ENCODE results near the gene YARS2.
"Not testable (repeated sequence)": the region's sequence is repeated elsewhere in the genome, so short reads cannot be mapped to it uniquely, and the experiment has no call there.

YARS2 gene

DNA sequence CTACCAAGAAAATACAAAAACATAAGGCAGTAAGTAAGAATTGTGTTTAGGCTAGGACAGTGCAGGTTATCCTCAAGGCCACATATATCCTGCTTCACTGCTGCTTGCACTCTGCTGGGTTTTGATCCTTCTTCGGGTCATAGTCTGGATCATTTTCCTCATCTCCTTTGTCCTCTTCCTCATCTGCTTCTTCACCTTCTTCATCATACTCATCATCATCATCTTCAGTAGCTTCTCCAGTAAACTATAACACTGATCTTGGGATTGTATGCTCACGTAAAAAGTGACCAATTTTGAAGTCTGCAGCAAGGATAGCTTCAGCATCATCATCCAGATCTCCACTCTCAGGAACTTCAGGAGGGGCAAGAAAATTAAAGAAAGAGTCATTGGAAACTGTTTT, 29.4 kb downstream of the YARS2 start:
- H3K9me3 Mint-ChIP-seq: no peaks in the 10 kb centered on the region
- H3K27ac Mint-ChIP-seq: peak overlapping the region; percentile 6
- H3K4me1 Mint-ChIP-seq (ENCODE audit: low read depth): peaks cover 6% of the 10 kb centered on the region
- H3K36me3 Mint-ChIP-seq (ENCODE audit: low read depth): peaks cover 79% of the 10 kb centered on the region
- DNase-seq: no peak
- H3K27me3 Mint-ChIP-seq: no peaks in the 10 kb centered on the region
- H3K4me3 Mint-ChIP-seq: no peak overlapping the region

DNA sequence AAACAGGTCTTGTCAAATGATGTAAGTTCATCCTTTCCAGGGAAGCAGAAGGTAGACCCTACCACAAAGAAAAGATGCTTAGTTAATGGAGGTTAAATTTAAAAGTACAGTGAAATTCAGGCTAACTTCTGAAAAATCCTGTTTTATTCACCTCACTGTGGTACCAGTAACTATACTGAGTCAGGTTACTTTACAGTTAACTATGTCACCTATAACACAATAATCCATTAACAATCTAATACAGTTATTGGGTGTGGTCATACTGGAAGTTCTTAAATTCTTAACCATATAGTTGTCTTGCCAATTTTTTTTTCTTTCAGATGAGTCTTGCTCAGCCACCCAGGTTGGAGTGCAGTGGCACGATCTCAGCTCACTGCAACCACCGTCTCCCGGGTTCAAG, 30.4 kb downstream of the YARS2 start:
- H3K36me3 Mint-ChIP-seq (ENCODE audit: low read depth): peaks cover 81% of the 10 kb centered on the region
- not testable (repeated sequence) for H3K27ac Mint-ChIP-seq; H3K4me3 Mint-ChIP-seq; H3K9me3 Mint-ChIP-seq; H3K4me1 Mint-ChIP-seq (ENCODE audit: low read depth); DNase-seq; H3K27me3 Mint-ChIP-seq

DNA sequence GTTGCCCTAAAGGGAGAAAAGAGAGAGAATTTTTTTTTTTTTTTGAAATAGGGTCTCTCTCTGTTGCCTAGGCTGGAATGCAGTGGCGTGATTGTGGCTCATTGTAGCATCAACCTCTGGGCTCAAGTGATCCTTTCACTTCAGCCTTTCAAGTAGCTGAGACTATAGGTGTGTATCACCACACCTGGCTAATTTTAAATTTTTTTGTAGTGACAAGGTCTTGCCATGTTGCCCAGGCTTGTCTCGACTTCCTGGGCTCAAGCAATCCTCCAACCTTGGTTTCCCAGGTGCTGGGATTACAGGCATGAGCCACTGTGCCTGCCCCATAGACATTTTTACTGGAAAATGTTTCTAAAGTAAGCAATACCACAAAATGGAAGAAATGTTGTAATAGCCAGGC, 36.8 kb downstream of the YARS2 start:
- Mint-ChIP-seq H3K4me3 (no peak overlapping the region), H3K36me3 (ENCODE audit: low read depth) (peaks cover 65% of the 10 kb centered on the region), H3K27ac (no peak overlapping the region), H3K27me3 (no peaks in the 10 kb centered on the region), H3K9me3 (no peaks in the 10 kb centered on the region), H3K4me1 (ENCODE audit: low read depth) (peaks cover 5% of the 10 kb centered on the region)
- no peak for DNase-seq

DNA sequence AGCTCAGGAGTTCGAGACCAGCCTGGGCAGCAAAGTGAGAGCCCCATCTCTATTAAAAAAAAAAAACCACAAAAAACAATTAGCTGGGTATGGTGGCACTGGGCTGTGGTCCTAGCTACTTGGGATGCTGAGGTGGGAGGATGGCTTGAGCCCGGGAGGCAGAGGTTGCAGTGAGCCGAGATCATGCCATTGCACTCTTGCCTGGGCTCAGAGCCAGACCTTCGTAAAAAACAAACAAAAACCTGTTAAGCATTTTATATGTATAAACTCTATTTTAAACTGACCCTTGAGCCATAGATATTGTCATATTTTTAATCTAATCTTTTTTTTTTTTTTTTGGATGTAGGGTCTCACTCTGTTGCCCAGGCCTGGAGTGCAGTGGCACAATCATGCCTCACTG, 40.9 kb downstream of the YARS2 start:
- H3K27me3 Mint-ChIP-seq: no peaks in the 10 kb centered on the region
- H3K4me1 Mint-ChIP-seq (ENCODE audit: low read depth): peaks cover 5% of the 10 kb centered on the region
- no peak for DNase-seq
- no peak overlapping the region for H3K4me3 Mint-ChIP-seq
- peaks cover 64% of the 10 kb centered on the region for H3K36me3 Mint-ChIP-seq (ENCODE audit: low read depth)
- H3K27ac Mint-ChIP-seq: no peak overlapping the region
- H3K9me3 Mint-ChIP-seq: no peaks in the 10 kb centered on the region

DNA sequence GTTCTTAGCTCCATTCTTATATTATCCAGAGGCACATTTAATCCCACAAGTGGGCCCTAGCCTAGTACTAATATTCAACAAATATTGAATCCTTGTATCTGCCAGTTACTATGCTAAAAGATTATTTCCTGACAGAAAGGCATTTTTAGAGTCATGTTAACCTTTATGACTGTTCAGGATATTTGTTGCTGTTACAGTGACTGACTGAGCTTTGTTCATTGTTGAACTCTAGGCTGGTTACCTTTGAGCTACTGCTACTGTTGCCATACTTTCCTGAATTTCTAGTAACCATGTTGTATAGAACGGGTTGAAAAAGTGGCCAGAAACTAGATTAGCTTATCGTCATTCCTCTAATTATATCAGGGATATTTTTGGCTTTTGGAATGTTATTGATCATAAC, 46.8 kb downstream of the YARS2 start:
- Mint-ChIP-seq H3K36me3 (ENCODE audit: low read depth) (peaks cover 74% of the 10 kb centered on the region), H3K9me3 (no peaks in the 10 kb centered on the region), H3K27ac (no peak overlapping the region), H3K4me1 (ENCODE audit: low read depth) (peaks cover 9% of the 10 kb centered on the region), H3K4me3 (no peak overlapping the region), H3K27me3 (no peaks in the 10 kb centered on the region)
- DNase-seq: no peak

DNA sequence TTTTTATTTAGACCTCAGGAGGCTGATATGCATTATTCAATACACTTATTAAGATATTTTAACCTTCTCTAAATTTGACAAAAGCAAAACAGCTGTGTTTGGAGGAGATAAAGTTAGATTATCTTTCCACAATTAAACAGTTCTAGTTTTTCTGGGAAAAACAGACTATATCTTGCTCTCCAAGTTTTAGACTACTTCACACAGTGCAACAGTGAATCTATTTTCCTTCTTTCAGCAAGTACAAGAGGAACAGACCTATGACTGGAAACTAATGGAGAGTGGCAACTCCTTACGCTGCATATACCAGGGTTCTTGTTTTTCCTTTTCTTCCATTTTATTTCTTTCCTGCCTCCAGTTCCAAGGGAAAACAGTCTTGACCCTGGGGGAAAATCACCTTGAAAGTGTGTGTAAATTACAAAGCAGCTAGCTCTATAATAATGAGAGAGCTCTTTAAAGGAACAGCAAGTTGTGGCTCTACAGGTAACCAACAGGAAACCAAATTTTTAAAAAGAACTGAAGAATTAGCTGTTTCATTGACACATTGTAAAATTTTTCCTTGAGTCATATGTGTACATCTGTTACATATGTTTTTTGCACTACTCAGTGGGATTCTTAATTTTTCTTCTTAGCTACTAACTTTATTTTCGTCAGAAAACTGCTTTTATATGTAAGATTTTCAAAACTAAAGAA, 49.2 kb downstream of the YARS2 start:
- Mint-ChIP-seq H3K27me3 (no peaks in the 10 kb centered on the region), H3K4me3 (no peak overlapping the region), H3K36me3 (ENCODE audit: low read depth) (peaks cover 71% of the 10 kb centered on the region), H3K9me3 (no peaks in the 10 kb centered on the region), H3K27ac (peak overlapping the region; percentile 49), H3K4me1 (ENCODE audit: low read depth) (peaks cover 15% of the 10 kb centered on the region)
- DNase-seq: no peak

DNA sequence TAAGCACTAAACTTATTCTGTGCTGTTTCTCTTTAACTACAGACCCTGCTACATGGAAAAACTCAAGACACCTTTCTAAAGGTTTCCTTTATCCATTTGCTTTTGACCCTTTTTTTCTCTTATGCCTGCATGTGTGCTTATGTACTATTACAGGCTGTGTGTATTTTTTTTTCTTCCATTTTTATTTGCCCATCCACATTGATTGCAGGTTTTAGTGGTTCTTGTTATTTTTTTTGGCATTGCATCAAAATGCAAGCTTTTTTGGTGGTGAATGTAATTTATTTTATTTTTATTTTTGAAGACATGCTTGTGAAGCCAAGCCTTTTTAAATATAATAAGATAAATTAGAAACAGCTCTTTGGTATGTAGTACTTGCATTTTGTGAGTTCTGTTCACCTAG, 49.9 kb downstream of the YARS2 start:
- H3K4me1 Mint-ChIP-seq (ENCODE audit: low read depth): peaks cover 16% of the 10 kb centered on the region
- no peak overlapping the region for H3K4me3 Mint-ChIP-seq
- H3K27ac Mint-ChIP-seq: no peak overlapping the region
- DNase-seq: no peak
- H3K36me3 Mint-ChIP-seq (ENCODE audit: low read depth): peaks cover 68% of the 10 kb centered on the region
- H3K9me3 Mint-ChIP-seq: no peaks in the 10 kb centered on the region
- no peaks in the 10 kb centered on the region for H3K27me3 Mint-ChIP-seq

DNA sequence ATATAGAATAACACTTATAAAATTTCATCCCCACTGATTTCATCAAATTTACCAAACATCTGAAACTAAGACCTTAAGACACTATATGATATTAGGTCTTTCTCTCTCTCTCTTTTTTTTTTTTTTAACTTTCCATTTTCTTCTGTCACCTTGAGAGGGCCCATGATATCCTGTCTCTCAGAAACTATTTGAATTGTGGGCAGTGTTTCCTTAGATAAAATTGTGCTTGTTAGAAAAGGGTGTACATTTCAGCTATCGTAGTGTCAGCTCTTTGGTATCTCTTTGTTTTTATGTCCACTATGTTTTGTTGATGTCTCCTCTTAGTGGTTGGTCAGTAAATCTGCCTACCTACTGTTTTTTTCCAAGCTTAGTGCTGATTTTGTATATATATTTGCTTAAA, 52.8 kb downstream of the YARS2 start:
- Mint-ChIP-seq H3K4me1 (ENCODE audit: low read depth) (peaks cover 19% of the 10 kb centered on the region), H3K27me3 (no peaks in the 10 kb centered on the region), H3K9me3 (no peaks in the 10 kb centered on the region), H3K36me3 (ENCODE audit: low read depth) (peaks cover 49% of the 10 kb centered on the region), H3K27ac (peak overlapping the region; percentile 34), H3K4me3 (no peak overlapping the region)
- DNase-seq: no peak

DNA sequence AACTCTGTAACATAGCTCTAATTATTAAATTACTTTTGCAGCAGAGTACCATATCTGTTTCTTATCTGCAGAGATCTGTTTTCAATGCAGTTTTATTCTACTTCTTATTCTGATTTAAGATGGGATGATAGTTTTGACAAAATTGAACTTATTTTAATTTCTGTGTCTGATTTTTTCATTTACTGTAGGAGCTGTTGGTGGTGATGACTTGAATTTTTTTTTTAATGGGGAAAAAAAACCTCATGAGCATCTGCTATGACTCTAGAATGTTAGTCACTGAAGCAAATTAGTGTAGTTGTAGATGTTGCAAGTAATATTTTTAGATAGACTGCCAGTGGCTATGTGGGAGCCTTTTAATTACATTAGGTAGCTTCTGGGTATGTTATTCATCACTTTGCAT, 53.2 kb downstream of the YARS2 start:
- no peak for DNase-seq
- peaks cover 20% of the 10 kb centered on the region for H3K4me1 Mint-ChIP-seq (ENCODE audit: low read depth)
- H3K36me3 Mint-ChIP-seq (ENCODE audit: low read depth): peaks cover 46% of the 10 kb centered on the region
- no peaks in the 10 kb centered on the region for H3K27me3 Mint-ChIP-seq
- H3K27ac Mint-ChIP-seq: peak overlapping the region; percentile 34
- H3K4me3 Mint-ChIP-seq: no peak overlapping the region
- no peaks in the 10 kb centered on the region for H3K9me3 Mint-ChIP-seq

DNA sequence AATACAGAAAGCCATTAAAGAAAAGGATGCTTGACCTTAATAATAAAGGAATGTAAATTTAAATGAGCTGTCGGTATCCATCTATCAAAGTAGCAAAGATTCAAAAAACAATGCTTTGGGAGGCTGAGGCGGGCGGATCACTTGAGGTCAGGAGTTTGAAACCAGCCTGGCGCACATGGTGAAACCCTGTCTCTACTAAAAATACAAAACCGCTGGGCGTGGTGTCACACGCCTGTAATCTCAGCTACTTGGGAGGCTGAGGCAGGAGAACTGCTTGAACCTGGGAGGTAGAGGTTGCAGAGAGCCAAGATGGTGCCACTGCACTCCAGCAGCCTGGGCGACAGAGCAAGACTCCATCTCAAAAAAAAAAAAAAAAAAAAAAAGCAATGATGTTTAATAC, 56.3 kb downstream of the YARS2 start:
- DNase-seq, H3K4me3 Mint-ChIP-seq, H3K27me3 Mint-ChIP-seq, H3K27ac Mint-ChIP-seq, H3K9me3 Mint-ChIP-seq: not testable (repeated sequence)
- Mint-ChIP-seq H3K4me1 (ENCODE audit: low read depth) (peaks cover 17% of the 10 kb centered on the region), H3K36me3 (ENCODE audit: low read depth) (peaks cover 42% of the 10 kb centered on the region)

DNA sequence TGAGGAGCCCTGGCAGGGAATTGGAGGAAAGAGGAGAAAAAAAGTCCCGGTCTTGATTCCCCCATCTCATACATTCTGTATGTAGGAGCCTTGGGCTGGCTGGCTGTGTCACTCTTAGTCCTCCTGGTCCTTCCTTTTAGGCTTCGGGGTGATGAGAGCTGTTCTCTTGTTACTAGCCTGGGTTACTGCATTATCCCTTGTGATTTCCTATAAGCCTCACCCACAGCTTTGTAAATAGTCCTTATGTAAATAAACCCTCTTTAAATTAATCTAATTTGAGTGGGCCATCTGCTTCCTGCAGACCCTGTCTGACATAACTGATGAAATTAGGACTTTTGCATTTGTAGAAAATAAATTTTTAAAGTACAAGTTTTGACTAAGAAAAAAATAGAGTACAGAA, 57.4 kb downstream of the YARS2 start:
- Mint-ChIP-seq H3K27me3 (no peaks in the 10 kb centered on the region), H3K36me3 (ENCODE audit: low read depth) (peaks cover 48% of the 10 kb centered on the region), H3K4me1 (ENCODE audit: low read depth) (peaks cover 22% of the 10 kb centered on the region), H3K4me3 (no peak overlapping the region), H3K27ac (no peak overlapping the region), H3K9me3 (no peaks in the 10 kb centered on the region)
- DNase-seq: no peak

DNA sequence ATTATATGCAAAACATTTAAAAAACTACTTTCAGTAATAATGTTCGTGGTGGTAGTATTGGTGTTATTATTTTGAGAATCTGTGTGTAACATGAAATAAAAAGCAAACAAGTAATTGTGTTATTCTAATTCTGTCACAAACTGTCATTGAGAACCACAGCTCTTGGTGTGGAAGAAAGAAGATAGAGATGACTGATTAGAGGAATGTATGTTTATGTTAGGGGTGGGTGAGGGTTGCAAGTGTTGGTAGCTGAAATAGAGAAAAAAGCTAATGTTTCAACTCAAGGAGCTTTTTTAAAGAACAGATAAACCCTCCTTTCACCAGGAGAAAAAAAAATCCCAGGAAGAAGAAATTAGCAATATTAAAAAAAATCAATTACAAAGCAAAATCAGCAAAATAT, 58.3 kb downstream of the YARS2 start:
- Mint-ChIP-seq H3K4me3 (no peak overlapping the region), H3K27me3 (no peaks in the 10 kb centered on the region), H3K27ac (peak overlapping the region; percentile 27), H3K36me3 (ENCODE audit: low read depth) (peaks cover 43% of the 10 kb centered on the region), H3K9me3 (no peaks in the 10 kb centered on the region), H3K4me1 (ENCODE audit: low read depth) (peaks cover 26% of the 10 kb centered on the region)
- no peak for DNase-seq
